Heart right ventricle (tissue), 16 donors: ENCODE measurements around the gene ZBED1. TPM values are rescaled to one million over a fixed set of nuclear protein-coding genes. Genes with fewer than 3 reads are reported as not detected.

Source experiments
- ATAC-seq, 8 donors: fragments of 200-7000 bp; cut with Tn5 transposase; one replicate each; pipeline ENCODE4 v1.9.1; 2020; ENCODE audit warnings: mild to moderate bottlenecking in 8 of 8, moderate library complexity in 8 of 8, moderate number of reproducible peaks in 1 of 8
- DNase-seq, 2 donors: peaks; one replicate each; pipeline ENCODE4 v3.0.0-alpha.2; 2020
- H3K27ac ChIP-seq, 10 donors: fragments of 200-600 bp; sonication (generic) in 2 of 10; one replicate each; pipeline versions ENCODE4 v1.5.0 to v1.8.0; 2020 to 2022; ENCODE audit warnings: mild to moderate bottlenecking in 3 of 10
- H3K27me3 ChIP-seq, 7 donors: fragments of 200-600 bp; one replicate each; pipeline ENCODE4 v1.8.0; 2021 to 2022; ENCODE audit warnings: mild to moderate bottlenecking in 2 of 7
- H3K36me3 ChIP-seq, 9 donors: fragments of 200-600 bp; sonication (generic) in 1 of 9; one replicate each; pipeline versions ENCODE4 v1.5.0 to v1.8.0; 2020 to 2022; ENCODE audit warnings: mild to moderate bottlenecking in 2 of 9
- H3K4me1 ChIP-seq, 9 donors: fragments of 200-600 bp; sonication (generic) in 1 of 9; one replicate each; pipeline versions ENCODE4 v1.5.0 to v1.8.0; 2020 to 2022; ENCODE audit warnings: mild to moderate bottlenecking in 4 of 9
- H3K4me3 ChIP-seq, 10 donors: fragments of 200-600 bp; sonication (generic) in 2 of 10; one replicate each; pipeline versions ENCODE4 v1.5.0 to v1.8.0; 2020 to 2022; ENCODE audit warnings: mild to moderate bottlenecking in 7 of 10, moderate library complexity in 2 of 10
- H3K9me3 ChIP-seq, 11 donors: fragments of 200-600 bp in 10 of 11; sonication (generic) in 2 of 11; one replicate each; pipeline versions ENCODE4 v1.5.0 to v1.8.0; 2013 to 2022; ENCODE audit warnings: mild to moderate bottlenecking in 2 of 11, control low read depth in 1 of 11, moderate library complexity in 1 of 11
- WGBS, 2 donors: extraction: QIAGEN DNeasy Blood & Tissue Kit; methylation state at CpG; one replicate each; pipeline ENCODE4 v1.1.7; 2013; ENCODE audit warnings: inconsistent platforms in 1 of 2; 5-methylcytosine and 5-hydroxymethylcytosine counted together
- intact Hi-C, 10 donors: fragments of 100-400 bp; cut with DNase I; formaldehyde crosslinking; loops; one replicate each; pipeline versions ENCODE4 v1.11.1 to v1.14.2; 2022
- polyA plus RNA-seq, 2 donors: library from polyadenylated mRNA; stranded (reverse); fragments of 200-250 nt; gene quantifications; one replicate each; pipeline ENCODE4 v1.2.3, GENCODE V29; 2013
- total RNA-seq, 10 donors: library from RNA; stranded (reverse); fragmentation: NEBNext Ultra II Directional in 3 of 10; extraction: Animal tissue kit (Norgen Biotek cat#: 25700) in 3 of 10; gene quantifications; one replicate each; pipeline versions ENCODE4 v1.2.1 to v1.2.4, GENCODE V29; 2021 to 2023
- TF ChIP-seq, protein P1 (sequence below), 9 donors: fragments of 200-600 bp; sonication (generic) in 2 of 9; IDR thresholded peaks; one replicate each; pipeline versions ENCODE4 v1.5.0 to v1.8.0; 2021 to 2022; ENCODE audit warnings: antibody characterized with exemption in 9 of 9, mild to moderate bottlenecking in 5 of 9, moderate library complexity in 1 of 9
- donor health status: Arrhythmogenic right ventricular cardiomyopathy.
- donor health status: ischemic (EF 13 %, LVEDD 7.1; RV severe dilation, severe dysfunction).
- donor health status: healthy with polysubstance abuse.
- donor health status: DM: no; HTN: yes; CAD: no.
- donor health status: DM: no; HTN: no; CAD: no.
- donor health status: ischemic (EF 25% LVEDD 6.9; RV normal size, moderate dysfunction).
- donor health status: ischemic (EF 25% LVEDD 5.7; RV mildly dilated, moderate dysfunction).
- donor health status: healthy.
- donor health status: DM: yes; HTN: yes; CAD: no.
- donor health status: Ischemic cardiomyopathy.
- donor health status: ischemic (EF 35%, LVEDD 5.7; RV mildly dilated, moderate dysfunction).
- donor health status: nonischemic (EF 11% LVEDD 7.7; RV severe dilation, severe dysfunction).
- donor health status: DM: yes; HTN: yes; CAD: no.
- donor health status: PGD.
- donor health status: ischemic (EF 29% LVEDD 5.4; RV normal size, mild dysfunction).
- donor health status: nonischemic (EF 23%, LVEDD 6.1; RV moderate dilation, normal function).

The ZBED1 gene
- total and polyA plus RNA-seq, 12 donors, result 19.0 to 60.8 (median 53.1) TPM

DNA sequence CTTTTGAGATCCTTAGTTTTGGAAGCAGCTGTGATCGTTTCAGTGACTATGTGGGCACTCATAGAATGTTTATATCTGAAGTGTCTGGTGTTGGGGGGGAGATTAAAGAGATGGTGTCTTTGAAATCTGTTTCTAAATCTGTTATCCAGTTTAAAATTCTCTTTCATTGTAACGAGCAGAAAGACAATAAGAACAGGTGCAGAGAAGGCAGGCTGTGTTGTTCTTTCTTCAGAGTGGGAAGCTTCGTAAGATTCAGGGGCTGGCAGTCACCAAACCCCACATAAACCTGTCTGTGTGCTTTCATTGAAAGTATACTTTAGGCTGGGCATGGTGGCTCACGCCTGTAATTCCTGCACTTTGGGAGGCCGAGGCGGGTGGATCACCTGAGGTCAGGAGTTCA is 16.3 kb upstream of the ZBED1 start:
- Histone ChIP-seq H3K4me3 (no peak overlapping the region), H3K9me3 (no peaks in the 10 kb centered on the region), H3K36me3 (no peaks in the 10 kb centered on the region), H3K27me3 (peaks cover 0 to 13% (median 0%) of the 10 kb centered on the region in 7 donors), H3K4me1 (peaks cover 0 to 11% (median 0%) of the 10 kb centered on the region in 9 donors), H3K27ac (no peak overlapping the region)
- TF ChIP-seq, protein P1, sequence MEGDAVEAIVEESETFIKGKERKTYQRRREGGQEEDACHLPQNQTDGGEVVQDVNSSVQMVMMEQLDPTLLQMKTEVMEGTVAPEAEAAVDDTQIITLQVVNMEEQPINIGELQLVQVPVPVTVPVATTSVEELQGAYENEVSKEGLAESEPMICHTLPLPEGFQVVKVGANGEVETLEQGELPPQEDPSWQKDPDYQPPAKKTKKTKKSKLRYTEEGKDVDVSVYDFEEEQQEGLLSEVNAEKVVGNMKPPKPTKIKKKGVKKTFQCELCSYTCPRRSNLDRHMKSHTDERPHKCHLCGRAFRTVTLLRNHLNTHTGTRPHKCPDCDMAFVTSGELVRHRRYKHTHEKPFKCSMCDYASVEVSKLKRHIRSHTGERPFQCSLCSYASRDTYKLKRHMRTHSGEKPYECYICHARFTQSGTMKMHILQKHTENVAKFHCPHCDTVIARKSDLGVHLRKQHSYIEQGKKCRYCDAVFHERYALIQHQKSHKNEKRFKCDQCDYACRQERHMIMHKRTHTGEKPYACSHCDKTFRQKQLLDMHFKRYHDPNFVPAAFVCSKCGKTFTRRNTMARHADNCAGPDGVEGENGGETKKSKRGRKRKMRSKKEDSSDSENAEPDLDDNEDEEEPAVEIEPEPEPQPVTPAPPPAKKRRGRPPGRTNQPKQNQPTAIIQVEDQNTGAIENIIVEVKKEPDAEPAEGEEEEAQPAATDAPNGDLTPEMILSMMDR (IDR thresholded peaks at IDR 0.05), result no peak
- 76 to 78% methylated on average over 6 of the region's 6 CpGs for WGBS, 2 donors
- intact Hi-C loops, result no loop called here
- DNase-seq (no peak), ATAC-seq (no peak)

DNA sequence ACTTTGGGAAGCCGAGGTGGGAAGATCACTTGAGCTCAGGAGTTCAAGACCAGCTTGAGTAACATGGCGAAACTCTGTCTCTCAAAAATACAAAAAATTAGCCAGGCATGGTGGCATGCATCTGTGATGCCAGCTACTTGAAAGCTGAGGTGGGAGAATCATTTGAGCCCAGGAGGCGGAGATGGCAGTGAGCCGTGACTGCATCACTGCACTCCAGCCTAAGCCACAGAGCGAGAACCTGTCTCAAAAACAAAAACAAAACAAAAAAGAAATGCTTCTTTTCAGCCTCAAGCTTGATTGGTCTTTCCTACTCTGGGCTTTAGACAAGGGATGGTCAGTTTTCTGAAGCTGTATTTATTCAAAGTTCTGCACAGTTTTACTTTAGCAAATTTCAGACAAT is 15.8 kb upstream of the ZBED1 start:
- DNase-seq (no peak), ATAC-seq (no peak)
- H3K4me3 ChIP-seq, result no peak overlapping the region
- 90 to 92% methylated on average over 5 of the region's 5 CpGs for WGBS, 2 donors
- H3K27ac ChIP-seq, result no peak overlapping the region
- intact Hi-C loops, result no loop called here
- no peaks in the 10 kb centered on the region for H3K9me3 ChIP-seq
- H3K36me3 ChIP-seq, result no peaks in the 10 kb centered on the region
- TF ChIP-seq, protein P1 (IDR thresholded peaks at IDR 0.05), result no peak
- H3K4me1 ChIP-seq, result peaks cover 0 to 9% (median 0%) of the 10 kb centered on the region in 9 donors
- H3K27me3 ChIP-seq, result peaks cover 0 to 13% (median 0%) of the 10 kb centered on the region in 7 donors

DNA sequence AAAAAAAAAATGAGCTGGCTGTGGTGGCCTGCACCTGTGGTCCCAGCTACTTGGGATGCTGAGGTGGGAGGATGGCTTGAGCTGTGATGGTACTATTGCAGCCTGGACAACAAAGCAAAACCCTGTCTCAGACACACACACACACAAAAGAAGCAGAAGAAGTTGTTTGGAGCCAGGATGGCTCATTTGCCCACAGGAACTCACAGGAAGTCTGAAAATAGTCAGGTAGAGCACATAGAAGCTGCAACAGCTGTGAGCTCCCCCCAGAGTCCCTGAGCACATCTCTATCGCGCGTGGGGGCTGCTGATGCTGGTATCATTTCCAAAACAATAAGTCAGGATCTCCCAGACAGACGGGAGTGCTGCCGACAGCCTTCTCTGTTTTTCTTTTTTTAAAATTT is 13.4 kb upstream of the ZBED1 start:
- no peak overlapping the region for H3K27ac ChIP-seq
- TF ChIP-seq, protein P1 (IDR thresholded peaks at IDR 0.05), result no peak
- DNase-seq (no peak), ATAC-seq (no peak)
- H3K36me3 ChIP-seq, result no peaks in the 10 kb centered on the region
- peaks cover 0 to 13% (median 0%) of the 10 kb centered on the region in 7 donors for H3K27me3 ChIP-seq
- intact Hi-C loops, result no loop called here
- 34 to 46% methylated on average over 5 of the region's 5 CpGs for WGBS, 2 donors
- H3K4me1 ChIP-seq, result no peaks in the 10 kb centered on the region
- no peaks in the 10 kb centered on the region for H3K9me3 ChIP-seq
- no peak overlapping the region for H3K4me3 ChIP-seq

DNA sequence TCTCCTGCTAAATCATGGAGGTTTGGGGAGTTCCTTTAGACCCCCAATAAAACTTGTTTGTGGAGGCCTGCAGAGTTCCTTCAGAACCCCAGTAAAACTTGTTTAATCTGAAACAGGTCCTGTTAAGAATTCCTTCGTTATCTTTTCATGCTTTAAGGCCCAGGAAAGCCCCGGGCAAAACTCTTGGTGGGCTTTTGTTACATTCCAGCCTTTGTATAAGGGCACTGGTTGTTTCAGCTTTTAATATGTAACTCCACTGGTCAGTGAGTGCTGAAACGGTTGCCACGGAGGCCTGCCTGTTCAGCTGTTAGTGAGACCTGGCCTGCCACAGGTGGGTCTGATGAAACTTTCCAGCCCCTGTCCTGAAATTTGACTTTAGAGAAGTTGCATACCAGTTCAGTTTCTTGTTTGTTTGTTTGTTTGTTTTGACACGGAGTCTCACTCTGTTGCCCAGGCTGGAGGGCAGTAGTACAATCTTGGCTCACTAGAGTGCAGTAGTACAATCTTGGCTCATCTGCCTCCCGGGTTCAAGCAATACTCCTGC is 12.4 kb upstream of the ZBED1 start:
- intact Hi-C loops, result no loop called here
- no peaks in the 10 kb centered on the region for H3K4me1 ChIP-seq
- ATAC-seq, result no peak
- H3K27me3 ChIP-seq, result peaks cover 0 to 13% (median 0%) of the 10 kb centered on the region in 7 donors
- TF ChIP-seq, protein P1 (IDR thresholded peaks at IDR 0.05), result no peak
- no peaks in the 10 kb centered on the region for H3K36me3 ChIP-seq
- 66 to 70% methylated on average over 6 of the region's 6 CpGs for WGBS, 2 donors
- no peak overlapping the region for H3K27ac ChIP-seq
- DNase-seq, result no peak
- H3K9me3 ChIP-seq, result no peaks in the 10 kb centered on the region
- H3K4me3 ChIP-seq, result no peak overlapping the region
